WTC11 (cell line): ENCODE data around the gene HFE.

Experiments
- ATF2 ChIP-seq: sonication (generic); formaldehyde crosslinking; IDR thresholded peaks from 2 replicates; pipeline ENCODE4 v1.8.1; 2022; ENCODE audit warnings: low read depth, missing genetic modification reagents, borderline replicate concordance
- CREB1 ChIP-seq: sonication (generic); formaldehyde crosslinking; IDR thresholded peaks from 2 replicates; pipeline ENCODE4 v1.8.0; 2023; ENCODE audit warnings: mild to moderate bottlenecking, missing genetic modification reagents
- E2F5 ChIP-seq: sonication (generic); formaldehyde crosslinking; IDR thresholded peaks from 2 replicates; pipeline ENCODE4 v1.8.1; 2022; ENCODE audit warnings: mild to moderate bottlenecking, moderate library complexity, missing genetic modification reagents
- MAX ChIP-seq: sonication (generic); formaldehyde crosslinking; IDR thresholded peaks from 2 replicates; pipeline ENCODE4 v1.8.0; 2022; ENCODE audit warnings: mild to moderate bottlenecking, missing genetic modification reagents
- ZNF138 ChIP-seq: sonication (generic); formaldehyde crosslinking; conservative IDR thresholded peaks from 2 replicates; pipeline ENCODE4 v1.8.1; 2022; ENCODE audit warnings: mild to moderate bottlenecking, moderate library complexity, missing genetic modification reagents
- TF ChIP-seq, protein P1 (sequence below): fragments of 200-600 bp; IDR thresholded peaks from 2 replicates; pipeline ENCODE4 v1.8.0; 2022; ENCODE audit warnings: antibody characterized with exemption
- TF ChIP-seq, protein P2 (sequence below): sonication (generic); formaldehyde crosslinking; IDR thresholded peaks from 2 replicates; pipeline ENCODE4 v1.8.1; 2022; ENCODE audit warnings: mild to moderate bottlenecking, missing genetic modification reagents, moderate library complexity, borderline replicate concordance

- no peak for TF ChIP-seq MAX
- no peak for TF ChIP-seq E2F5 (CRISPR knock-in tag)
- TF ChIP-seq ZNF138 (CRISPR knock-in tag): no peak
- TF ChIP-seq ATF2 (CRISPR knock-in tag): no peak
- TF ChIP-seq CREB1: no peak
- TF ChIP-seq, protein P1, sequence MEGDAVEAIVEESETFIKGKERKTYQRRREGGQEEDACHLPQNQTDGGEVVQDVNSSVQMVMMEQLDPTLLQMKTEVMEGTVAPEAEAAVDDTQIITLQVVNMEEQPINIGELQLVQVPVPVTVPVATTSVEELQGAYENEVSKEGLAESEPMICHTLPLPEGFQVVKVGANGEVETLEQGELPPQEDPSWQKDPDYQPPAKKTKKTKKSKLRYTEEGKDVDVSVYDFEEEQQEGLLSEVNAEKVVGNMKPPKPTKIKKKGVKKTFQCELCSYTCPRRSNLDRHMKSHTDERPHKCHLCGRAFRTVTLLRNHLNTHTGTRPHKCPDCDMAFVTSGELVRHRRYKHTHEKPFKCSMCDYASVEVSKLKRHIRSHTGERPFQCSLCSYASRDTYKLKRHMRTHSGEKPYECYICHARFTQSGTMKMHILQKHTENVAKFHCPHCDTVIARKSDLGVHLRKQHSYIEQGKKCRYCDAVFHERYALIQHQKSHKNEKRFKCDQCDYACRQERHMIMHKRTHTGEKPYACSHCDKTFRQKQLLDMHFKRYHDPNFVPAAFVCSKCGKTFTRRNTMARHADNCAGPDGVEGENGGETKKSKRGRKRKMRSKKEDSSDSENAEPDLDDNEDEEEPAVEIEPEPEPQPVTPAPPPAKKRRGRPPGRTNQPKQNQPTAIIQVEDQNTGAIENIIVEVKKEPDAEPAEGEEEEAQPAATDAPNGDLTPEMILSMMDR: no peak
- TF ChIP-seq, protein P2, sequence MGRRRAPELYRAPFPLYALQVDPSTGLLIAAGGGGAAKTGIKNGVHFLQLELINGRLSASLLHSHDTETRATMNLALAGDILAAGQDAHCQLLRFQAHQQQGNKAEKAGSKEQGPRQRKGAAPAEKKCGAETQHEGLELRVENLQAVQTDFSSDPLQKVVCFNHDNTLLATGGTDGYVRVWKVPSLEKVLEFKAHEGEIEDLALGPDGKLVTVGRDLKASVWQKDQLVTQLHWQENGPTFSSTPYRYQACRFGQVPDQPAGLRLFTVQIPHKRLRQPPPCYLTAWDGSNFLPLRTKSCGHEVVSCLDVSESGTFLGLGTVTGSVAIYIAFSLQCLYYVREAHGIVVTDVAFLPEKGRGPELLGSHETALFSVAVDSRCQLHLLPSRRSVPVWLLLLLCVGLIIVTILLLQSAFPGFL (CRISPR knock-in tag): no peak
These were observed 35.4 kb upstream of the HFE start for GRCh38 chr6:26051665-26052310.
